ENCODE results near the gene EHBP1L1. TPM values are rescaled to one million over a fixed set of nuclear protein-coding genes. Genes with fewer than 3 reads are reported as not detected.

EHBP1L1 gene
- total and polyA plus RNA-seq, 7 donors, result 114 to 345 (median 208) TPM

GRCh38 chr11:65569973-65570918, 5.6 kb upstream of the EHBP1L1 start, which contains the start of gene ZNRD2:
TSS of gene ZNRD2 (plus strand) at chr11:65570477. CDS start at chr11:65570492, 15 bp downstream.
- ATAC-seq (peak; percentile 82 to 85 (median 84)), DNase-seq (peak; percentile 99 to 100)
- 0% methylated on average over 75 to 89 of the region's 89 CpGs for WGBS, 3 donors
- intact Hi-C loops (cut with DNase I), result loop anchor here (5.0 kb wide), 2 partner anchors 37 to 42 kb away; partner anchors contain the start of gene MAP3K11 (in 1 of the 2)
- Histone ChIP-seq H3K4me1 (peaks cover 49% of the 10 kb centered on the region), H3K36me3 (ENCODE audit: insufficient read depth in 1 of 2, low read depth in 1 of 2) (peaks cover 0 to 12% of the 10 kb centered on the region in 2 donors), H3K9me3 (no peaks in the 10 kb centered on the region), H3K27me3 (ENCODE audit: insufficient read depth in 3 of 3, low read length in 2 of 3) (no peaks in the 10 kb centered on the region), H3K4me3 (peak within 1 kb of the TSS; percentile 99), H3K27ac (peak within 1 kb of the TSS; percentile 98)
- TF ChIP-seq CTCF (IDR thresholded peaks at IDR 0.05), result peak; percentile 49

GRCh38 chr11:65571420-65571819, 4.4 kb upstream of the EHBP1L1 start:
- no peak for ATAC-seq
- peaks cover 0 to 12% of the 10 kb centered on the region in 2 donors for H3K36me3 ChIP-seq (ENCODE audit: insufficient read depth in 1 of 2, low read depth in 1 of 2)
- no peak for DNase-seq
- no peak for TF ChIP-seq CTCF (IDR thresholded peaks at IDR 0.05)
- WGBS, 3 donors, result 51 to 65% (median 54%) methylated on average over 7 to 9 of the region's 9 CpGs
- H3K27me3 ChIP-seq (ENCODE audit: insufficient read depth in 3 of 3, low read length in 2 of 3), result no peaks in the 10 kb centered on the region
- intact Hi-C loops (cut with DNase I), result loop anchor here (5.0 kb wide), 2 partner anchors 36 to 41 kb away; partner anchors contain the start of gene MAP3K11 (in 1 of the 2)
- H3K27ac ChIP-seq, result peak overlapping the region; percentile 98
- H3K4me3 ChIP-seq, result peak overlapping the region; percentile 99
- no peaks in the 10 kb centered on the region for H3K9me3 ChIP-seq
- peaks cover 53% of the 10 kb centered on the region for H3K4me1 ChIP-seq

- no peak for ATAC-seq
These were observed 3.9 kb upstream of the EHBP1L1 start for GRCh38 chr11:65571940-65572339.

More at GRCh38 chr11:65571940-65572339, 3.9 kb upstream of the EHBP1L1 start:
- 5 to 7% (median 6%) methylated on average over 11 of the region's 11 CpGs for WGBS, 3 donors
- peaks cover 0 to 12% of the 10 kb centered on the region in 2 donors for H3K36me3 ChIP-seq (ENCODE audit: insufficient read depth in 1 of 2, low read depth in 1 of 2)
- intact Hi-C loops (cut with DNase I), result loop anchor here (1.0 to 5.0 kb wide), 3 partner anchors 31 to 40 kb away; partner anchors contain the start of gene MAP3K11 (in 1 of the 2)
- H3K27ac ChIP-seq, result peak overlapping the region; percentile 98
- peak overlapping the region; percentile 99 for H3K4me3 ChIP-seq
- H3K27me3 ChIP-seq (ENCODE audit: insufficient read depth in 3 of 3, low read length in 2 of 3), result no peaks in the 10 kb centered on the region
- no peak for DNase-seq
- H3K4me1 ChIP-seq, result peaks cover 53% of the 10 kb centered on the region
- H3K9me3 ChIP-seq, result no peaks in the 10 kb centered on the region
- peak; percentile 48 for TF ChIP-seq CTCF (IDR thresholded peaks at IDR 0.05)

Measured in psoas muscle (tissue), 8 donors.